Inflammatory macrophage (primary cell): ENCODE results near the gene LARP6.
"Not testable (repeated sequence)": the region's sequence is repeated elsewhere in the genome, so short reads cannot be mapped to it uniquely, and the experiment has no call there.

Source experiments
- DNase-seq, 2 donors: peaks; one replicate each; pipeline ENCODE4 v3.0.0-alpha.2; 2020 to 2022

The LARP6 gene

DNA sequence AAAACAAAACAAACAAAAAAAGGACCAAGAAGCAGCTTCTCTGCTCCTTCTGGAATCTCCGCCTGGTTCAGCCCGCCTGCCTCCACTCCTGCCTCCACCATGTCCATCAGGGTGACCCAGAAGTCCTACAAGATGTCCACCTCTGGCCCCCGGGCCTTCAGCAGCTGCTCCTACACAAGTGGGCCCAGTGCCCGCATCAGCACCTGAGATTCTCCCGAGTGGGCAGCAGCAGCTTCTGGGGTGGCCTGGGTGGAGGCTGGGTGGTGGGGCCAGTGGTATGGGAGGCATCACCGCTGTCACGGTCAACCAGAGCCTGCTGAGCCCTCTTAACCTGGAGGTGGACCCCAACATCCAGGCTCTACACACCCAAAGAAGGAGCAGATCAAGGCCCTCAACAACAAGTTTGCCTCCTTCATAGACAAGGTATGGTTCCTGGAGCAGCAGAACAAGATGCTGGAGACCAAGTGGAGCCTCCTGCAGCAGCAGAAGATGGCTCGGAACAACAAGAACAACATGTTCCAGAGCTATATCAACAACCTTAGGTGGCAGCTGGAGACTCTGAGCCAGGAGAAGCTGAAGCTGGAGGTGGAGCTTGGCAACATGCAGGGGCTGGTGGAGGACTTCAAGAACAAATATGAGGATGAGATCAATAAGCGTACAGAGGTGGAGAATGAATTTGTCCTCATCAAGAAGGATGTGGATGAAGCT, 4.8 kb upstream of the LARP6 start:
- DNase-seq = not testable (repeated sequence)

DNA sequence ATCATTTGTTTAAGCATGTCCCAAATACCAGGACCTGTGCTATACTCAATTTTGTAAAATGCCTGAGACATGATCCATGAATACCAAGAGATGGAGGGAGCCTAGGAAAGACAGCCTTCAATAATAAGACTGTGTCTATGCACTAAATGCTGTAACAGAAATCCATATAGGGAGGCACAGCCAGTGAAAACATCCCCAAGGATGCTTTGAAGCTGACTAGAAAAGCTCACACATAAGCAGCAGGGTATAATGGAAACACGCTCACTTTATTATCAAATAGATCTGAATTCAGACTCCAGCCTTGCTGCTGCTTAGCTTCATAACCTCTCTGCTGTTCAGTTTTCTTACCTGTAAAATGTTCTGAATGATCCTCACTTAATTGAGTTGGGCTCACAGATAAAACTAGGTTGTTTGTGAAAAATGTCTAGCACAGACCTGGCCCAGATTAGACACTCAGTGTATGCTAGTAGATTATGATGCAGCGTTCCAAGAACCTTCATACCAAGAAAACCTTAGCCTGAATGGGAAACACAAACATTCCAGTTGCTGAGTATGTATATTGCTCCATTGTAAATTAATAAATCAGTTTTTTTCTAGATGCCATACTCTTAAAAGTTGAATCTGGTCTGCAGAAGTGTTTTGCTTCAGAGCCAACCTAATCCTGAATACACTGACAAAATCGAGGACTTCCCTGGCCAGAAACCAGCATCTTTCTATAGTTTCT, 3.8 kb upstream of the LARP6 start:
- DNase-seq = no peak

DNA sequence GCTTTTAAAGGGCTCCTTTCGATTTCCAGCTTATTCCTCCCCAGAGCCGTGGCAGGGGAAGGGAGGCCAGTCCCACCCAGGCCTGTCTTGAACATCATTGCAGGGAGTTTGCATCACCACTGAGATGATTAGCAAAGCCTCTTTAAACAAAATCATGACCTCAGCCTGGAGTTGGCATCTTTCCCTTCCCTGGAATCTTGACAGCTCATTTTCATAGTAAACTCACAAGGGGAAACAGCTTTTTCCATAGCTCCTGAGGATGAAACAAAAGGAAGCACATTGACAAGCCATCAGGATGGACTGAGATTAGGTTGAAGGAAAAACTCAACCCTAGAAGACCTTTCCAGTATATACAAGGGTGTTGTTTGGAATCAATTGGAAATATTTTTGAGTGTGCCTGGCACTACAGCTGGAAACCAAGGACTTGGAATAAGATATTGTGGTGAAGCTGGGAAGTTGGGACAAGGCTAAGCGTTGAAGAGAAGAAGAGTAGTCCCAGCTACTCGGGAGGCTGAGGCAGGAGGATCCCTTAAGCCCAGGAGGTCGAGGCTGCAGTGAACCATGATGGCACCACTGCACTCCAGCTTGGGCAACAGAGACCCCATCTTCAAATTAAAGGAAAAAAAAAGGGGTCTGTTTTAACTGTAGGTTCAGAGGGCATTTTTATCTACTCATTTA, 3.1 kb upstream of the LARP6 start:
- no peak for DNase-seq

DNA sequence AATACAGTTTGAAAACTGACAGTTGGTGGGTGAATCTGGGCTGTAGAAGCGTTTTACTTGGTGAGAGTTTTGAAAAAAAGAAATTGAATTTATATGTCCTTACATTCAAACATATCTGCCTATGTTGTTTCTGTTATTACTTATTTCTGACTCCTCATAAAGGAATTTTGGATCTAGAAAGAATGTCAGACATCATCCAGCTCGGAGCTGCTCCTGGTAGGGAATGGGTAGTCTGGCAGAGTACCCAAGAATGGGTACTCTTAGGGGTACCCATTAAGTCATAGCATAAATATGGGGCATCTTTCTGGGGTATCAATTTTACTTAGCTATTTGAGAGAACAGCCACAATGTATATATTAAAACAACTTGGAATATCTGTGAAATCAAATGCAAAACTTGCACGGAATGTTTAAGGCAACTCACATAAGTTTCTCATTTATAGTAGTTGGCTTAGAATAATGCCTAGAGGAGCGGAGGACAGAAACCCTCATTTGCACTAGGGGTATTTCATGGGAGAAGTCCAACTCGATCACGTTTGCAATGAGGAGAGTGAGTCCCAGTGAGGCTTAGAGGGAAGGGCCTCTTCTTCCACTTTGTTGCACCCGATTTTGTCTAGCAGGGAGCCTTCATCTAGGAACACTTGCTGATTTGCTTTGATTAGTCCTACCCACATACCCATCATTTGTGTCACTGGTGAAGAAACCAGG, 2.4 kb upstream of the LARP6 start:
- no peak for DNase-seq

DNA sequence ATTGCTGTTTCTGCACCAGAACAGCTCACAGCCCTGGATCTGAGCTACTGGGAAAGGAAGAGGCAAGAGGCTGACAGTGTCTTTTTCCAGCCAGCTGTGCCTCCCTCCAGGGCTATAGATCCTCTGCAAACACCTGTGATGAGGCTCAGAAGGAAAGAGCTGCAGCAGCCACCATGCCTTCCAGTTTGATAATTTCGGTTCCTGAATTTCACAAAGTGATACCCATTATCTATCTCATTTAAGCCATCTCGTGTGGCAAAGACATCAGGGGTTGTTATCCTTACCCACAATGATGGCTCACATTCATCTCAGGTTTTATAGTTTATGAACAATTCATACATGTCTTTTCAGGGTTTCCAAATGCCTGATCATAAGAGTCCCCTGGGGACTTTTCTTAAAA, 1.8 kb upstream of the LARP6 start:
- no peak for DNase-seq

DNA sequence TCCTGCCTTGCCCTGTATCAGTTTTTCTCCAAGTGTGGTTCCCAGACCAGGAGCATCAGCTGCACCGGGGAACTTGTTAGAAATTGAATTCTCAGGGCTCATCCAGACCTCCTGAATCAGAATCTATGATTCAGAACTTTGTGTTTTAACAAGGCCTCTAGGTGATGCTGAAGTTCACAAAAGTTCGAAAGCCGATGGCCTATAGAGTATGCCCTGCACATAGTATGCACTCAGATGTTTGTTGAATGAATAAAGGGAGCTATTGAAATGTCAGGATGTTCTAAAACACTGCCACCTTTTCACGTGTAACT, 664 bp upstream of the LARP6 start:
- no peak for DNase-seq

DNA sequence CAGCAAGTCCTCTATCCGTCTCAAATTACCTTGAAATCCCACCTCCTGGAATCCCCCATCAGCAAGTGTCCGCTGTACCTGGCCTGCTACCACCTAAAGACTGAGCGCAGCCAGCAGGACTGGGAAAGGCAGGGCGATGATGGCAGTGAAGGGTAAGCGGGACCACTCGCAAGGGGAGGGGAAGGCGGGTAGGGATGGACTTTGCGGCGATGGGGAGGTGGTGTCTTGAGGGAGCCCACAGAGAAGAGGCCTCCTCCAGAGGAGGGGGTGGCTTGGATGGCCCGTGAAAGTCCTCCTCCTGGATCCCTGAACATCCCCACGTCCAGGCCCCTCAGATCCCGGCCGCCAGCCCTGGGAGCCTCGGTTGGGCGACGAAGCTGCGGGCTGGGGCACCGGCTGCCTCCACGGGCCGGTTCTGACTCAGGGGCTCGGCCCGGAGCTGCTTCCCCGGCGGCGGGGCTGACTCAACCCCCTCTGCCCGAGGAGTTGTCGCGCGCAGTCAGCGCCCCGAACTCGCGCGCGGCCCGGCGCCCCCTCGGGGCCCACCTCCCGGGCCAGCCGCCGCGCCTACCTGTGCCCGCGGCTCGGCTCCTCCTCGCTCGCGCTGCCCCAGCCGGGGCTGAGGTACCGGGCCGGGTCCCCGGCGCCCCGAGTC, 512 bp downstream of the LARP6 start:
- DNase-seq = no peak

DNA sequence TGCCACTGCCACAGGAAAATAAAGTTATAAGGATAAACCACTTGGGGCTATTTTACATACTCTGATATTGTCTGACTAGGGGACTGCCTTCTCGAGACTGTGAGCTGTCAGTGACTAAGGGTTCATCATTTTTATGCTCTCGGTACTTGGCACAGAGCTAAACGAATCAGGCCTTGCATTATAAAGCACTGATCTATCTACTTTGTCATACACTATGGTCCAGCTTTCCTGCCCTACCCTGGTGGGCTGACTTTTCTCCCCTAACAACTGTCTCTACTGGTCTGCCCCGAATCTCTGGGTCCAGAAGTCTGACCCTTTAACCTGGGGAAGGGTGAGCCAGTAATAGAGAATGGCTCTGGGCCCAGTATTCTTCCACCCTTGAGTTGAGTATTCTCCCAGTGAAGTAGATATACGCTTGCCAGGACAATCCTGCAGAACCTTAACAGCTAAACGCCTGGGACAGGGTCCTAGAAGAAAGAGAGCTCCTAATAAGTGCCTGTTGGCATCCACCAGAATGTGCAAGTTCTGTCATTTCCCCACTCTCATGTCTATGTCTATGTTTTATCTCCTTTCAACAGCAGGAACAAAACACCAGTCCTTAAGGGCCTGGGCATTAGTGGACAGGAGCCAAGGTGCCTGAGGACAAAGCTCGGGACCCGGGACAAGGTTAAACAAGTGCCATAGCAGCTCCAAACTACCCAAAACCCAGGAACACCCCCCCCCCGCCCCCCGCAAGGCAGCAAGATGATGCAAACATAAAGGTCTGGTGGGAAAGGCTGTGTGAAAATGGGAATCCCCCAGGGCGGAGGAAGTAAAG, 1.2 kb downstream of the LARP6 start:
- no peak for DNase-seq

DNA sequence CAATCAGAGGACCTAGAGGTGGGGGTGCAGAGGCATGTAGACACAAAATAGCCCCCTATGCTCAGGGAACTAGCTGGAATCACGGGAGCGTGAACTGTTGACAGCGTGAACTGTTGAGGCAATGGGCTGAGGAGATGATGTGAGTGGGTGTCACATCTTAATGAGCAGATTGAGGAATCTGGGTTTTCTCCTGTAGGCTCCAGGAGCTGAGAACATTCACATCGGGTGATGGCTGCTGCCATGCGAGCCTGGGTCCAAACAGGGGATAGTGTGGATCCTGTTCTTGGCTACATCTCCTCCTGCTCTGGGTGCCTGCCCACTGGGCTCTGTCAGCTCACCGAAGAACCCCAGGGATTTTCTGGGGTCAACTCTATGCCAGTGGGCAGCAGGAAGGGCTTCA, 2.1 kb downstream of the LARP6 start:
- no peak for DNase-seq

DNA sequence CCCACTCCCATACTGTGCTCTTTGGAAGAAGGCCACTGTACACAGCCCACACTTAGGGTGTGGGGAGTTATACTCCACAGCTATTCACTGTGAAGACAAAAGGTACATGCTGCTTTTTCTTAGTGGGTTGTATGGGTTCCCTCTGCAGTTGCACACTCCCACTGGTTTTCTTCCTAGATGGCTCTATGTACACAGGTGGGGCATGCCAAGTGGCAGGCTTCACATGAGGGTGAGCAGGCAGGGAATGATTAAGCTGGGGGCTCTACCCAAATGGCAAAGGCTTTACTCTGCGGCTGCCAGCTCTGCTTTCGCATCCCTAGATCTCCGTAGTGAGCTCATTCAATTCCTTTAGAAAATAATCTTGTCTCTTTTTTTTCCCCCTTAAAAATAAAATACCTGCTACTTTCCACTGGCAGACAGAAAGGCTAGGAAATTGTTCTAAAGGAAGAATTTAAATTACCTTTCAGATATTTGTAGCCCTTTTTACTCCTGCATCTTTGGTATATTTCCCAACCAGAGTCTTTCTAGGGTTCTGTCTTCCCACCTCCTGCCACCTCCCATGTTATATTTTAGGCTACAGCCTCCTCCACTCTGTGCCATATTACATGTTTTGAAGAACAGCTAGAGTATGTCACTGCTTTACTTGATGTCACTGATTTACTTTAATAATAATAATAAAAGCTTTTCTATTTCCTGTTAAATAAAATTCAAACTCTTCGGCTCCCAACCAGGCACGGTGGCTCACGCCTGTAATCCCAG, 8.2 kb downstream of the LARP6 start:
- no peak for DNase-seq

DNA sequence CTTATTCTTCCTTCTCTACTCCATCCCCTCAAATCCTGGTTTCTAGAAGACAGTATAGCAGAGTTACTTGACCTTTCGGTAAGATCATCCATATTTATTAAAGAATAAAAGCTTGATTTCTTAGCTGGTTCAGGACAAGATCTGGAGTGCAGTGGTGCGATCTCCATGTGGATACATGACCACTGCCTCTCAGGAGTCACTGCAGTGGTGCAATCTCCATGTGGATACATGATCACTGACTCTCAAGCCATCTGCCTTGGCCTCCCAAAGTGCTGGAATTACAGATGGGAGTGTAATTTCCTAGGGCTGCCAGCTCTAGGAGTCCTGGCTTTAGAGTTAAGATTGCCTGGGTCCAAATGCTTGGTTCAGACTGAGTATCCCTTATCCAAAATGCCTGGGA, 16.5 kb downstream of the LARP6 start:
- DNase-seq = no peak

DNA sequence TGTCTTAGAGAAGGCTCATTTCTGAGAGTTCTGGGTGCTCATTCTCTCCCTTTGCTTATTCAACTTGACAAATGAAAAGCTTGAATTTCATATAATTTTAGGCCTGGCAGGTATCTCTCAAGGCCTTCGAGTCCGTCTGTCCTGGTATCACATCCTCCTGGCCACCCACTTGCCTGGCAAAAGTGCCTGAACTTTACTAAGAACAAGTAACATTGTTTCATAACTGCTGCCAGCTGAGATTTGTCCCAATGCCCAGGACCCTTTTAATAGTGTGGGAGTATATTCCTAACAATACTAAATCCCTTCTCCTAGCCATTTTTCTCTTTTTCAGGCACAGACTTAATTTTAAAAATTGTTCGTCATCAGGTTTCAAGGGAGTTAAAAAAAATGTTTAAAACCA, 18.1 kb downstream of the LARP6 start:
- no peak for DNase-seq

DNA sequence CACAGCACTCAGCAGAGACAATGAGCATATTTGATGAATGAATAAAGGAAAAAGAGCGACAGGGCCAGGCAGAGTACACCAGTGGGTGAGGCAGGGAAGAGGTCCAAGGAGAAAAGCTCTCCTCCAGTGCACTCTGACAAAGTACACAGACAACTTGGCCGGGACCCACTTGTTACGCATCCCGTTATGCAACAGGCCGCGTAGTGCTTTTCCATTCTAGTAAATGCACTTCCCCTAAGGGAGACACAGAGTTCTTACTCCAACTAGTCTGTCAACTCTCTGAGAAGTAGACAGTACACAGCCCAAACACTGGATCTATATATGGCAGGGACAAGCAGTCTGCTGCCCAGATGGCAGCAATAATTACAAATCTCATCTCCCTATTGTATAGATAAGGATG, 18.5 kb downstream of the LARP6 start:
- DNase-seq = no peak

DNA sequence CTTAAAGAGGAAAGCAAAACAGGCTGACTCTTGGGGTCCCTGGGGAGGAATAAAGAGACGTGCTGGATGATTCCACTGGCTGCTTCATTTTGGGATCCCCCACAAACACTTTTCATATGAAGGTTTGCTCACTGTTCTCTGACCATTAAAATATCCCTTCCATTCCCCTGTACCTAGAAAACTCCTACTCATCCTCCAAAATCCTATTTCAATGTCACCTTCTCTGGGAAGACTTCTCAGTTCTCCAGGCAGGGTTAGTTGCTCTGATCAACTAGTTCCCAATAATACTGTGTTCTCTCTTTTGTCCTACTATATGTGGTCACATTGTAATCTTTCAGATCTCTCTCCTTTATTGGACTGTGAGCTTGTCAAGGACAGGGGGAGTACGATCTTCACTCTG, 19.0 kb downstream of the LARP6 start:
- no peak for DNase-seq

DNA sequence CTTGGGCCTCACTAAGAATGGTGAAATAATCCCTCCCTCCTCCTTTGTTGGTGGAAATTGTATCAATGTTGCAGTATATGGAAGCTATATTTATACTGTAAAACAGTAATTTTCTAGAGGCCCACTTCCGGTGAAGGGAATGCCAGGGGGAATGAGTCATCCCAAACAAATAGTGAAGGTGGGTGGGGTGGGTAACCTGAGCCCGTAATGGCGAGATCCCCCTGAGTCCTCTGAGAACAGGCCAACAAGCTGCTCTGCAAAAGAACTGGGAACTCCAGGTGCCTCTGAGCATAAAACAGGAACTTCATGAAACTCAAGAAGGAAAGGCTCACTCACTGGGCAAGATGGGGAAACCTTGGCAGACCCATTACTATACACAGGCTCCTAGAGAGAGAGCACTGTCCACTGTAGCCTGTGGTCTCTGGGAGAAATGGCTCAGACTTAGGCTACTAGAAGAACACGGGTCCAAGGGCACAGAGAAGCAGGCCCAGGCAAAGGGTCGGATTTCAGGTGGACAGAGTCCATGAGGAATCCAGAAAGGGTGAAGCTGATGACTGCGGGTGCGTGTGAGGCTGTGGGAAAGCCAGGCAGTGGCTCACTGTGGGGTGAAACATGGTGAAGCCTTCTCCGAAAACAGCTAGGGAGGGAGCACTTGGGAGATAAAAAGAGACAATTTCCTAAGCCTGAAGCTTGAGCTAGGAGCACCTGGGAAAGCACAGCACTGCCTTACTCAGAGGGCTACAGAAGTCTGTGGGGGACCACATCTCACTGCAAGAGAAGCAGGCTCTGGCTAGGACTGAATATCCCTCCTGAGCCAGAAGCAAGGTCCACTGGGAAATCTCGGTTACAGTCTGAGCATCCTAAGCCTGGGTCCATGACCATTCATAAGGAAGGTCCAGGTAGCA, 19.8 kb downstream of the LARP6 start:
- no peak for DNase-seq

DNA sequence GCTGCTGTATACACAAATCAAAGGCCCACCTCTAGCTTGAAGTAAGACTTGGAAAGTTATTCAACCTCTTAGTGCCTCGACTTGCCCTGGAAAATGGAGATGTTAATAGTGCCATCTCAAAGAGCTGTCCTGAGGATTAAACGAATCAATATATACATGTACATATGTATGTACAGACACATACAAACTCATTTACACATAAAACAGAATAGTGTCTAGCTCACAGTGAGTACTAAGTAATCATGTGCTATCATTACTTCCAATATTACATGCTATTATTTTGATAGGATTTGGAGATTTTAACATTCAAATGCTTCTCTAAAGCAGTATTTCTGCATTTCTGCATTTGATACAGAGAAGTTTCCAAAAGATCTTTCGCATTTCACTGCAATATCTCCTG, 20.5 kb downstream of the LARP6 start:
- DNase-seq = no peak

DNA sequence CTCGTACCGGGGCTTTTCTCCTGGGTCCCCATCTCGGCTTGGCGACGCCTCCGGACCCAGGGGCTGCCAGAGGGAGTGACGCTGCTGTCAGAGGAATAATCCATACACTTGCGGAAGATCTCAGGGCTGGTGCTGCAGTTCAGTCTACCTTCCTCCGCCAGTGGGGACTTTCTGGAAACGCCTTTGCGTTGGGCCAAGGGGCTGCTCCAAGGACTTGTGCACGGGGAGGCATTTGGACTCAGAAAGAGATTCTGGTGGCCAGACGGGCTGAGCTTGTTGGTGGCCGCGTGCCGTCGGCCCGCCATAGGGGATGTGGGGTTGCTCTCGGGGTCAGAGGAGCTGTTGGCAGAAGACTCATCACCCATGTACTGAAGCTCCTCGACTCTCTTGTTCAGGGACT, 21.8 kb downstream of the LARP6 start:
- no peak for DNase-seq

DNA sequence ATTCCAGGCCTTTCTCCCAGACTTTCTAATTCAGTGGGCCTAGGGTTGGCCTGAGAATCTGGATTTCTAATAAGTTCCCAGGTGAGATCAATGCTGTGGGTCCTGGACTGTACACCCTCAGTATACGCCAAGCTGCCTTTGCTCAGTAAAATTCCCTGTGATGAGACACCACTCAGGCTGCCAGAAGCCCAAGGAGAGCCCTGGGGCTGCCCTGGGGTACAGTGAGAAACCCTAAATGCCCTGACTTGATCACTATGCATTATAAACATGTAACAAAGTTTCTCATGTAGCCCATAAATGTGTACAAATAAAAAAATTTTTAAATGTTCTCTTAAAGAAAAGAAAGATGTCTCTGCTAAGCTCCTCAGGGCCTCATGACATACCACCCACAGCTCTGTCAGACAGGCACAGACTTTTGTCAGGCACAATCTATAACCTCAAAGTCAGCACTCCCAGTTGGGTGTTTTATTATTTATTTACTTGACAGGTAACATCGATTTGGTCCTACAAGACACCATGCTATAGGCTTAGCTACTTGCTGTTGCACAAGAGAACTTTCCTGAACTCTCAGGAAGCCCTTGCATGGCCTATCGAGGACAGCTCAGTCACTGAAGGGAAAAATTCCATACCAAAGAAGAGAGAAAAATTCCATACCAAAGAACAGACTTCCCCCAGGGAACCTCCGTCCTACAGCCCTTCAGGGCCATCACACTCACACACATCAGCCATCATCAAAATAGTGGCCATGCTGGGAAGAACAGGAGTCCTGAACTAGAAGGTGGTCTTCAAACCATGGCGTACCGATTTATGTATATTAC, 22.7 kb downstream of the LARP6 start:
- DNase-seq = no peak

DNA sequence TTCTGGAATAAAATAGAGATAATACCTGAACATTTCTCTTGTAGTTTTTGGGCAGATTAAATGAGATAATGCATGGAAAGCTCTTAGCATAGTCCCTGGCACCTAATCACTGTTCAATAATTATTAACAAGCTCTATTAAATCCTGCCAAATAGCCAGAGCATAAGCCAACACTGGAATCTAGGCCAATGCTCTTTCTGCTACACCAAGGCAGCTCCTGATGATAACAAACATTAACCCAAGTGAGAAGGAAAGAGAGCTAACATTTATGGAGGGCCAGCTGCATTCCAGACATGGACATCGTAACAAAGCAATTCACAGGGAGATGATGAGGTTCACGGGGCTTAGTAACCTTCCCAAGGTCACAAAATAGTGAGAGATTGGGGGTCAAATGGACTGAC, 23.3 kb downstream of the LARP6 start:
- DNase-seq = no peak
